Mucosa of stomach (tissue), 1 donor: ENCODE results near the gene SLC8A1.

ENCODE experiments used
- H3K27me3 ChIP-seq: one replicate; pipeline ENCODE4 v1.7.0; 2013; ENCODE audit warnings: mild to moderate bottlenecking, low read length; ENCODE audit not compliant: control insufficient read depth, insufficient read depth
- H3K36me3 ChIP-seq: one replicate; pipeline ENCODE4 v1.7.0; 2013; ENCODE audit warnings: low read length; ENCODE audit not compliant: control insufficient read depth, insufficient read depth
- H3K4me1 ChIP-seq: one replicate; pipeline ENCODE4 v1.7.0; 2013; ENCODE audit warnings: mild to moderate bottlenecking, low read length; ENCODE audit not compliant: control insufficient read depth, insufficient read depth
- H3K4me3 ChIP-seq: one replicate; pipeline ENCODE4 v1.7.0; 2013; ENCODE audit warnings: low read length
- H3K9ac ChIP-seq: one replicate; pipeline ENCODE4 v1.7.0; 2013; ENCODE audit warnings: mild to moderate bottlenecking, low read length, moderate library complexity
- H3K9me3 ChIP-seq: one replicate; pipeline ENCODE4 v1.7.0; 2013; ENCODE audit warnings: mild to moderate bottlenecking, low read length, moderate library complexity; ENCODE audit not compliant: control insufficient read depth
- donor health status: Pancreatic carcinoma.

The SLC8A1 gene

DNA sequence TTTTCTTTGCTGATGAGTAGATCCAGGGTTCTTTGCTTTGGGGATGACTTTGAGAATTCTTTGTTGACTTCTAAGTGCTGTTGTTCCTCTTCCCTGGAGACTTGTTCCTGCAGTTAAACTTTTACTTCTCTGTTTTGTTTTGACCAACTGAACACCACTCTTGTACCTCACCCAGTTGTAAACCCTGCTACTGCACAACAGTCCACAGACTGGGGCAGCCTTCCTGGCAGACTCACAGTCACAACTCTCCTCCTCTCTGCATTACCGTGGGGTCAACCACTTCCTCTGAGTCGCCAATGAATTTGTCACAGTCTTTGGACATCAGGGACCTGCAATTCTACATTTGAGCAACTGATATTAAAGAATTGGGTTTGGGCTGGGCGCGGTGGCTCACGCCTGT lies 3.8 kb upstream of the SLC8A1 start:
- H3K36me3 ChIP-seq = no peaks in the 10 kb centered on the region
- H3K4me1 ChIP-seq = no peaks in the 10 kb centered on the region

GRCh38 chr2:40454321-40454720 lies 2.4 kb upstream of the SLC8A1 start:
- Histone ChIP-seq H3K4me1 (no peaks in the 10 kb centered on the region), H3K36me3 (no peaks in the 10 kb centered on the region), H3K9me3 (no peaks in the 10 kb centered on the region), H3K4me3 (no peak overlapping the region), H3K9ac (no peak overlapping the region), H3K27me3 (peaks cover 19% of the 10 kb centered on the region)

More for the DNA sequence above, 3.8 kb upstream of the SLC8A1 start:
- peaks cover 15% of the 10 kb centered on the region for H3K27me3 ChIP-seq
- H3K9ac ChIP-seq = no peak overlapping the region
- H3K9me3 ChIP-seq = no peaks in the 10 kb centered on the region
- no peak overlapping the region for H3K4me3 ChIP-seq

- Histone ChIP-seq H3K9ac (peak overlapping the region; percentile 13), H3K36me3 (no peaks in the 10 kb centered on the region), H3K4me3 (no peak overlapping the region), H3K27me3 (peaks cover 19% of the 10 kb centered on the region), H3K9me3 (no peaks in the 10 kb centered on the region), H3K4me1 (no peaks in the 10 kb centered on the region)
Observed at GRCh38 chr2:40452786-40453185, 896 bp upstream of the SLC8A1 start.

DNA sequence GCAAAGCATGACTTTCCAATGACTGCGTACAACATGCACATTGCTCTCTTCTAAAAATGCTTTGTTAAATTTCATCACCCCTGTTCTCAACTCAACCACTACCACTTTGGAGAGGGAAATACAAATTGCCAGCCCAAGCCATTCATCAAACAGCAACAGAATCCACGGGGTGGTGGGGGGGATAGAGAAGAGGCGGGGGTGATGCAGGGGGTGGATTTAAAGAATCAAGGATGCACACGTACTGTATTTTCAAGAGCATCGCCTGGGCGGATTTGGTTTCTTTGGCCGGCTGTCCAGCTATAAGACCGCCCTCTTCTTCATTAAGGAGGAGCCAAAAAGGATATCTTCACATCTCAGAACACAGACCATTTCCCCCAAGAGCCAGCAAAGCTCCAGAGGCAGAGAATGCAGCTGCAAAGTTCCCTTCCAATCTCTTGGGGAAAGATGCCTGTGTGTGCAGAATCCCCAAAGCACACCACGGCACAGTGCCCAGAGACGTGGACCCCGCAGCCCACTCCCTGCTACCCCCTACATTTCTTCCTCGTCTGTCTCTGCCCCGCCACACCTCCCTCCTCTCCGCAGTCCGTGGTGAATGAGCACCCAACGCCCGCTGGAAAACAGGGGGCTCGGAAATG lies 977 bp downstream of the SLC8A1 start:
- H3K9ac ChIP-seq = peak overlapping the region; percentile 58
- peak overlapping the region; percentile 7 for H3K4me3 ChIP-seq
- H3K27me3 ChIP-seq = peaks cover 19% of the 10 kb centered on the region

GRCh38 chr2:40450066-40450795 lies 1.7 kb downstream of the SLC8A1 start:
- H3K9me3 ChIP-seq = no peaks in the 10 kb centered on the region
- peak overlapping the region; percentile 58 for H3K9ac ChIP-seq
- H3K36me3 ChIP-seq = no peaks in the 10 kb centered on the region
- no peaks in the 10 kb centered on the region for H3K4me1 ChIP-seq
- H3K27me3 ChIP-seq = peaks cover 19% of the 10 kb centered on the region
- H3K4me3 ChIP-seq = no peak overlapping the region

More for the DNA sequence above, 977 bp downstream of the SLC8A1 start:
- no peaks in the 10 kb centered on the region for H3K9me3 ChIP-seq
- H3K36me3 ChIP-seq = no peaks in the 10 kb centered on the region
- no peaks in the 10 kb centered on the region for H3K4me1 ChIP-seq

GRCh38 chr2:40448476-40449079 lies 3.3 kb downstream of the SLC8A1 start:
- no peak overlapping the region for H3K4me3 ChIP-seq
- no peaks in the 10 kb centered on the region for H3K36me3 ChIP-seq
- H3K4me1 ChIP-seq = no peaks in the 10 kb centered on the region
- H3K9ac ChIP-seq = no peak overlapping the region
- H3K27me3 ChIP-seq = peaks cover 19% of the 10 kb centered on the region
- H3K9me3 ChIP-seq = no peaks in the 10 kb centered on the region

DNA sequence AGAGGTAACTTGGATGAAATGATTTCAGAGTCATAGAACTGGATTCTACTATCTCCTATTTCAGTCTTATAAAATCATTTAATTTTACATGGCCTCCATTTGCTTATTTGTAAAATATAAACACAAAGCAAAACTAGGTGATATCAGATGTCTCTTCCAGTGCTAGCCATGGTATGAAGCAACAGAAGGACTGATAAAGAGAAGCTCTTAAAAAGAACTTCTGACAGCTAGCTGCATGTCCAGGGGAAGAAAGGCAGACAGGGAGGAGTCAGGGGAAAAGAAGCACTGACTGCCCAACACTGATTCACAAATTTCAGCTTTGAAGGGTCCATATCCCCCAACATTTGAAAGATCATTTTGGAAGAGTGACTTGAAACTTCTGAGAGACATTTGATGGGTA lies 6.4 kb downstream of the SLC8A1 start:
- Histone ChIP-seq H3K4me1 (no peaks in the 10 kb centered on the region), H3K4me3 (no peak overlapping the region), H3K9me3 (no peaks in the 10 kb centered on the region)

GRCh38 chr2:40440835-40441234 lies 11.1 kb downstream of the SLC8A1 start:
- Histone ChIP-seq H3K36me3 (no peaks in the 10 kb centered on the region), H3K4me3 (no peak overlapping the region), H3K9me3 (no peaks in the 10 kb centered on the region), H3K9ac (no peak overlapping the region), H3K27me3 (no peaks in the 10 kb centered on the region), H3K4me1 (no peaks in the 10 kb centered on the region)

More for the DNA sequence above, 6.4 kb downstream of the SLC8A1 start:
- Histone ChIP-seq H3K36me3 (no peaks in the 10 kb centered on the region), H3K27me3 (peaks cover 2% of the 10 kb centered on the region), H3K9ac (no peak overlapping the region)

GRCh38 chr2:40439473-40439872 lies 12.4 kb downstream of the SLC8A1 start:
- Histone ChIP-seq H3K4me1 (no peaks in the 10 kb centered on the region), H3K4me3 (no peak overlapping the region), H3K27me3 (no peaks in the 10 kb centered on the region), H3K36me3 (no peaks in the 10 kb centered on the region), H3K9ac (no peak overlapping the region), H3K9me3 (no peaks in the 10 kb centered on the region)

DNA sequence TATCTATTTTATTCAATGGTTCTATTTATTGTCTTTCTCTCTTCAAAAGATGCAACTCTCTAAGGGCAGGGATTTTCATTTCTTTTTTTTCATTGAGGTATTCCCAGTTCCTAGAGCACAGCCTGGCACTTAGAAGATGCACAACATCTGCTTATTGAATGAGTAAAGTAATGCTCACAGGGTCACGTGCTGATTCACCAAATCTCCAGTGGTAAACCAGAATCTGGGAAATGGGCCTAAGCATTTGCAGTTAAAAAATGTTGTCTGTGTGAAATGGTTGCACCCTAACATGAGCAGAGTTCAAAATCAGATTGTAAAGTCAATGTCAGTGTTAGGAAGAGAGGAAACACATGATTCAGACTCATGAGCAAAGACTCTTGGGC lies 15.8 kb downstream of the SLC8A1 start:
- H3K4me3 ChIP-seq = no peak overlapping the region
- no peaks in the 10 kb centered on the region for H3K9me3 ChIP-seq
- H3K27me3 ChIP-seq = no peaks in the 10 kb centered on the region
- H3K9ac ChIP-seq = no peak overlapping the region
- H3K36me3 ChIP-seq = no peaks in the 10 kb centered on the region
- H3K4me1 ChIP-seq = no peaks in the 10 kb centered on the region

DNA sequence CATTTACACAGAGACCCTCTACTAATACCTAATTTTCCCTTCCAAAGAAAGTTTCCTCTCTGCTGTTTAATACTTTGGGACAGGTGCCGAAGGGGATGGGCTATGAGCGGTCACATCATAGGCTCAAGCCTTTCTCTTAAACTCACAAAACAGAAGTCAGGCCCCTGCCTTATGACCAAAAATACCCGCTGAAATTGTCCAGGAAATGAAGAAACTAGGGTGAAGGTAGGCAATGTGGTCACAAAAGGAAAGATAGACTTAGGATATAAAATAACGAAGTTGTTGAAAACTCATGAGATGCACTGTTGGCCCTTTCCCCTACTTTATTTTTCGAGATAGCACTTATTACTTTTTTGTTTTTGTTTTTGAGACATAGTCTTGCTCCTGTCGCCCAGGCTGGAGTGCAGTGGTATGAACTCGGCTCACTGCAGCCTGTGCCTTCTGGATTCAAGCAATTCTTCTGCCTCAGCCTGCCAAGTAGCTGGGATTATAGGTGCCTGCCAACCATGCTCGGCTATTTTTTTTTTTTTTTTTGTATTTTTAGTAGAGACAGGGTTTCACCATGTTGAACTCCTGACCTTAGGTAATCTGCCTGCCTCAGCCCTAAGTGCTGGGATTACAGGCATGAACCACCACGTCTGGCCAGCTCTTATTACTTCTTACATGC lies 16.3 kb downstream of the SLC8A1 start:
- no peak overlapping the region for H3K9ac ChIP-seq
- H3K4me1 ChIP-seq = no peaks in the 10 kb centered on the region
- no peaks in the 10 kb centered on the region for H3K36me3 ChIP-seq
- no peaks in the 10 kb centered on the region for H3K27me3 ChIP-seq
- H3K4me3 ChIP-seq = no peak overlapping the region
- H3K9me3 ChIP-seq = no peaks in the 10 kb centered on the region

- no peaks in the 10 kb centered on the region for H3K9me3 ChIP-seq
- H3K9ac ChIP-seq = no peak overlapping the region
- no peaks in the 10 kb centered on the region for H3K4me1 ChIP-seq
- no peaks in the 10 kb centered on the region for H3K27me3 ChIP-seq
- H3K4me3 ChIP-seq = no peak overlapping the region
- no peaks in the 10 kb centered on the region for H3K36me3 ChIP-seq
Observed at GRCh38 chr2:40434731-40435271, 17.1 kb downstream of the SLC8A1 start.
